ENCODE data around the gene CCDC7. TPM values are rescaled to one million over a fixed set of nuclear protein-coding genes. Genes with fewer than 3 reads are reported as not detected.
"Not testable (repeated sequence)": the region's sequence is repeated elsewhere in the genome, so short reads cannot be mapped to it uniquely, and the experiment has no call there.

The CCDC7 gene
- 4.4 TPM for polyA plus RNA-seq (ENCODE audit: insufficient read length)

DNA sequence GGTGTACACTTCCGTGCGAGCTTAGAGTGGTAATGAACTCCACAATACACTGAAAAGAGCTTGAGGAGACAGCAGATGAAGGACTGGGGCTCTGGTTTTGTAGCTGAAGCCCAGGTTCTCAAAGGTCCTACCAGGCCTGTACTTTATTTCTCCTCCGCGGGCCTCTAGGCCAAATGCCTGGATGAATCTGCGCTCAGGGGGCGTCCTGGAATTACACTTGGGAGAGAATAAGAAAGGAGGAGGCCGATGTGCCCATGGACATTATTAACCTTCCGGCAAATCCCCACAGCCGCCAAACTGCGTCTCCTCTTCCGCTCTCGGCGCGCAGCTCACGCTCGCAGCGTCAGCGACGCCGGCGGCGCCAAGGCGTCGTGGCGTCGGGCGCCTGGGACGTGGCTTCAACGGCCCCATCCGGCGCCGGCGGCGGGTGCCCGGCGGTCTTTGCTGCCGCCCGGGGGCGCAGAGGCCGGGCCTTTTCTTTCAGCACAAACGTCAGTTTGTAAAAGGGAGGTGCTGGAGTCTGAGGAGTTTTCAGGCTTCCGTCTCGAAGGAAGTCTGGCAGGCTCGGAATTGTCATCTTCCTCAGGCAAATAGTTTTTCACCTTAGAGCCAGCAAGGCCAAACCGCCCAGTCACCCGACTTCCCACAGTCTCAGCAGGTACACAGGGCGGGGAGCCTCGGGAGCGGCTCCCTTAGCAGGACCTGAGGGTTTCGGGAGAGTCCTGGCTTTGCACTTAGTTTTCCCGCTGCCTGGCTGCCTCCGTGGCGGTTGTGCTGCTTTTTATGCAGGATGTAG, at the start of gene CCDC7:
CCDC7 (plus strand) TSS at position 401 of the 796 bp plus-strand sequence. CDS start 5,503 bp downstream, outside the sequence.
- DNase-seq: peak; percentile 97

DNA sequence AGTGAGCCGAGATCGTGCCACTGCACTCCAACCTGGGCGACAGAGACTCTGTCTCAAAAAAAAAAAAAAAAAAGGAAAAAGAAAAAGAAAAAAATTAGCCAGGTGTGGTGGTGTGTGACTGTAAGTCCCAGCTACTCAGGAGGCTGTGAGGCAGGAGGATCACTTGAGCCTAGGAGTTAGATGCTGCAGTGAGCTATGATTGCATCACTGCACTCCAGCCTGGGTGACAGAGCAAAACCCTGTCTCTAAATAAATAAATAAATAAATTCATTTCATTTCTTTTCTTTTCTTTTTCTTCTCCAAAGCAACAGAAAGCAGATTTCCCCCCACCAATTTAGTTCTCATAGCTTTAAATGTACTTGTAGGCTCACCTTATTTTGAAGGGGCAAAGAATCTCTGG, 48.8 kb upstream of the CCDC7 start:
- not testable (repeated sequence) for DNase-seq

DNA sequence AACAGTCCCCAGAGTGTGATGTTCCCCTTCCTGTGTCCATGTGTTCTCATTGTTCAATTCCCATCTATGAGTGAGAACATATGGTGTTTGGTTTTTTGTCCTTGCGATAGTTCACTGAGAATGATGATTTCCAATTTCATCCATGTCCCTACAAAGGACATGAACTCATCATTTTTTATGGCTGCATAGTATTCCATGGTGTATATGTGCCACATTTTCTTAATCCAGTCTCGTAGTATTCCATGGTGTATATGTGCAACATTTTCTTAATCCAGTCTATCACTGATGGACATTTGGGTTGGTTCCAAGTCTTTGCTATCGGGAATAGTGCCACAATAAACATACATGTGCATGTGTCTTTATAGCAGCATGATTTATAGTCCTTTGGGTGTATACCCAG, 46.2 kb upstream of the CCDC7 start:
- DNase-seq: not testable (repeated sequence)

DNA sequence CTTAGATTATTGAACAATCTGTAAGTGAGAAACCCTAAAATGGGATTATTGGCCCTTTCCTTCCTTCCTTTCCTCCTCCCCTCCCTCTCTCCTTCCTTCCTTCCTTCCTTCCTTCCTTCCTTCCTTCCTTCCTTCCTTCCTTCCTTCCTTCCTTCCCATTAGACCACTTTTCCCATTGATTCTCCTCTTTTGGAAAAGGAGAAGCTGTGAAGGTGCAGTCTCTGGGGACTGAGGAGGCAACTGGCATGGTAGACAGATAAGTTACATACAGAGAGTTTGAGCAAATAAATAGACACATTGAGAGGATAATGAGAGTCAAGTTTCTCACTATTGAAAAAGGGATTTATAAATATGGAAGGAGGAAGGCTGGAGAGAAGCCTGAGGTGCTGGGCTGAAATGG, 45.0 kb upstream of the CCDC7 start:
- DNase-seq: no peak

DNA sequence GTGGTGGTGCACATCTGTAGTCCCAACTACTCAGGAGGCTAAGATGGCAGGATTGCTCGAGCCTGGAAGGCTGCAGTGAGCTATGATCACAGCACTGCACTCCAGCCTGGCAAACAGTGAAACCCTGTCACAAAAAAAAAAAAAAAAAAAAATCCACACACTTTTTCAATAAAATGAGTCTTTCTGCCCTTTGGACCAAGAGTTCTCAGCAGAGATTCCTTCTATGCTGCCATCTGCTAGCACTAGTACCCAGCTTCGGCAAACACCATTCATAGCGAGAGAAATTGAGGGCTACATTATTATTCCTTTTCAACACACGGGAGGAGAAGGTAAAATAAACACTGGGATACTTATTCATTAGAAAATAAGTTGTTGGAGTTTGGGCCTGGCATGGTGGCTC, 43.4 kb upstream of the CCDC7 start:
- no peak for DNase-seq

DNA sequence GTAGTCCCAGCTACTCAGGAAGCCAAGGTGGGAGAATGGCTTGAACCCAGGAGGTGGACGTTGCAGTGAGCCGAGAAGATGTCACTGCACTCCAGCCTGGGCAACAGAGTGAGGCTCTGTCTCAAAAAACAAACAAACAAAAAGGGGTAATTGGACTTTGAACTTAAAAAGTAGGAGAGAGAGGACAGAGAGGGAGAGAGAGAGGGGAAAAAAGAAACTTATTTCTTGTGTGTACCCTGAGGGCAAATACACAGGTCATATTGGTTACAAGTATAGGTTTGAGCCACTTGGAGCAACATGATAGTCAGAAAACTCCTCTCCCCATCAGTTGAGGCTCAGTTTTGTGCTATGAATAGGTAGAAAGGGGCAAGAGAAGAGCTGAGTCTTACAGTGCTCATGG, 42.8 kb upstream of the CCDC7 start:
- DNase-seq: no peak

DNA sequence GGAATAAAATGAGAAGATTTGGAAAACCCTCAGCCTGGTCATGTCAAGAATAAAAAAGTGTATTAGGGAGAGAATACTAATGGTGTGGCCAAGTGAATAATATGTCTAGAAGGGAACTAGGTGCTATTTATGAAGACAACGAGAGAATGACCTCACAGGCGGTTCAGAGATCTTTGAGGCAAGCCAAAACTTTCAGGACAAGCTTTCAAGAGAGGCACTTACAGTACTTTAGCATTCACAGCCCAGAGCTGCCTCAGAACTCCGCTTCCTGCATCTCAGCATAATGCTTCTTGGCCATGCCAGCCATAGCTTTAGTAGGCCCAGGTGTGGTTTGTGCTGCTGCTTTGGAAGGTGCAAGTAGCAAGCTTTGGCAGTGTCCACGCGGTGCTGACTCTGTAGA, 37.2 kb upstream of the CCDC7 start:
- DNase-seq: no peak

DNA sequence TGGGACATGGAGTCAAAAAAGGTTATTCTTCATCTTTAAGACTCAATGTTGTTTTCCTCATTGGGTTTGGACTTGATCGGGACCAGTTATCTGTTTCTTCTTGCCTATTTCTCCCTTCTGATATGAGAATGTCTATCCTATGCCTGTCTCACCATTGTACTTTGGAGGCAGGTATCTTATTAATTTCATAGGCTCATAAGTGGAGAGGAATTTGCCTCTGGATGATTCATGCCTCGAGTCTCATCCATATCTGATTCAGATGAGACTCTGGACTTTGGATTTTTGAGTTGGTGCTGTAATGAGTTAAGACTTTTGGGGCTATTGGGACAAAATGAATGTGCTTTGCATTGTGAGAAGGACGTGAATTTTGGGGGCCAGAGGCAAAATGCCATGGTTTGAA, 36.2 kb upstream of the CCDC7 start:
- DNase-seq: no peak

DNA sequence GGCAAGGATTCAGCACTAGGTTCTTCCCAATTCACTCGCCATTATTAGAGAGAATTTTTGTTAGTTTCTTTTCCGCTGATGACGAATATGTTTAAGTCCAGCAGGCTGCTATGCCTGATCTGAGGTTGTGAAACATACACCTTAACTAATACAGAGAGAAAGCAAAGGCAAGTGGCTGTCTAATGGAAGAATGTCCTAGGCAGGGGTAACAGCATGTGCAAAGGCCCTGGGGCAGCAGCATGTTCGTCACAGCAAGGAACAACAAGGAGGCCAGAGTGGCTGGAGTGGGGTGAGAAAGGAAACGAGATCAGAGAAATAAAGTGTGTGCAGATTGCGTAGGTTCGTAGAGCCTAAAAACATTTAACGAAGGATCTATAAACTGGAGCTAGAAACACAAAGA, 35.4 kb upstream of the CCDC7 start:
- no peak for DNase-seq

DNA sequence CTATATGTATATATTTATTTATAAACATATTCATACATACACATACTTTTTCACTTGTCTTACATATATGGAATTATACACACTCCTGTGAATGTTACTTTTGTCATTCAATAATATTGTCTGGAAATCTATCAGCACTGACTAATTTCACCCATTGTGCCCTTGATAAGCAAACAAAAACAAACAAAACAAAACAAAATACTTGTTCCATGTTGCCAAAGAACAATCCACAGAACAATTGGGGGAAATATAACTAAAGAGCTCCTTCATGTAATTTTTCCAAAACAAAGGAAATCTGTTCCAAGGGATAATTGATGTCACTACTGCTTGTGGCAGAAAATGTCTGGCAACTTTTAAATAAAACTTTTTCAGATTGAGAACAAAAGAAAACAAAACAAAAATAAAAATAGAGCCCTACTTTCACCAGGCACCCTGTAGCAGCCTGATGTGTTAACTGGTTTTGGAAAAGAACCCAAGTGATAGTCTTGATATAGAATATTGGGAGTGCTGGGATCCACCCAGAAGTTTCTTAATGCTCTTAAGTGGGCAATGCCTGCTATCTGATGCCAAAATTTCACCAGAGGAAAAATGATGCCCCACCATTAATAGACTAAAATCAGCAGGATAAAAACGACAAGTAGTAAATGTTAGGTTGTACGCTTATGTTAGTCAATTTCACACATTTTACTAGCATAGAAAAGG, 34.0 kb upstream of the CCDC7 start:
- no peak for DNase-seq

DNA sequence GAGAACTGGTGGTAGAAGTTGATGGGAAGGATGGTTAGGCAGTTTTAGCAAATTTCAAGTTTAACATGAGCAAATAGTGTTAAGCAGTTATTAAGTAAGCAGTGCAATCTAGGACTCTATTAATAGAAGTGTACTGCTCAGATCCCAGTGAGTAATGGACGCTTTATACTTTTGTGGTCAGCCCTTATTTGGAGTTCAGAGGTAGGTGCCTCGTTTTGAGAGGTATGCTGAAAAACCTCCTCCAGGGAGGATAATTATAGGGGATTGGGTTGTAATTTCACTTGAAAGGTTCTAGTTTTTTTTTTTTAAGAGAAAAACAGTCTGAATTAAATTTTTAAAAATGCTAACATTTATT, 33.5 kb upstream of the CCDC7 start:
- DNase-seq: no peak

DNA sequence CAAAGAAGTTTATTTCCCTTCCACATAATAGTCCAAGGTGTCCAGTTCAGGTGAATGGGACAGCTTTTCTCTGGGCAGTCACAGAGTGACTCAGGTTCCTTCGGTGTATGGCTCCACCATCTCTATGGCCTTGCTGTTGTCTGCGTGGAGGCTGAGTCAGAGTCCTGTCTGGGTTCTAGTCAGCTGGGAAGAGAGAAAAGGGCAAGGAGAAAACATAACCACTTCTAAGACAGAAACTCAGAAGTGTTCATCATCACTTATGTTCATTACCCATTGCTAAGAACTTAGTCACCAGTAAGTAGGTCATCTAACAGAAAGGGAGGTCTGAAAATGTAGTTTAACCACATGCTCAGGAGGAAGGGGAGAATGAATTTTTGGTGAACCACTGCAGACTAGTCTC, 32.4 kb upstream of the CCDC7 start:
- DNase-seq: no peak

DNA sequence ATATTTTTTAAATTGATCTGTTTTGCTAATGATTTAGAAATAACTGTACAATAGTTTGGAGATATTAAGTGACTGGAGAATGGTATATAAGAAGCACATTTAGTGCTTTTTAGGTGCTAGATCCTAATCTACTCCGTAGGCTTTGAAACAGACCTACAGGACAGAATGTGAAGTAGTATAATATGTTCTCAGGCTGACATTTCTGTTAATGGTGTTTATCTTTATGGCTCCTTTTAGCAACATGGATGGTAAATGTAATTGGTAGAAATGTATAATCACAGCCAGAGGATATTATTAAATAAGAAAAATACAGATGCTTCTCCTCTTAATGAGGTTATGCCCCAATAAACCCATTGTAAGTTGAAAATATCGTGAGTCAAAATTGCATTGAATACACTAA, 30.6 kb upstream of the CCDC7 start:
- DNase-seq: no peak

DNA sequence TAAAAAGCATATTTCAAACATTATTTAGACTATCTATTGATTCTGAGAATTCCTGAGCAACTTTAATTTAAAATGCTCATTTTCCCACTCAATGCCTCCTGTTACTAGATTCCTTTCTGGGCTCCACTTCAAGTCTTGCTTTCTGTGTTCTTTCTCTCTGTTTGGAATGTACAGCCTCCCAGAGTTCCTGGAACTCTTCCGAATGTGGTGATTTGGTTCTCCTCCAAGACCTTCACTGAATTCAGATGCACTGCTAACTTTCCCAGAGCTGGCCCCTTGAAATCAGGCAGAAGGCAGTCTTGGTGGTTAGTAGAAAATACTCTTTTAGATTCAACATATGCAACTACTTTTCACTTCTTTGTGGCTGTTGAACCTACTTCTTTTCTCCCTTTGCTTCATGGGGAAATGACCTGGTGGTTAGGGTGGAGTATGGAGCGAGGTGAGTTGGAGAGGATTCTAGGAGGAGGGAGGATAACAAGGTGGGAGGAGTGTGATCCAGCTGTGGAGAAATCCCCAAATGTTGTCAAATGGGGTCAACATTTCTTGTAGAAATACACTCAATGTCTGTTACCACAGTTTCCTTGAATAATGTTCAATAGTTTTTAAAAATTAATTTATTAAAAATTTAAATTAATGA, 27.9 kb upstream of the CCDC7 start:
- DNase-seq: peak; percentile 90

DNA sequence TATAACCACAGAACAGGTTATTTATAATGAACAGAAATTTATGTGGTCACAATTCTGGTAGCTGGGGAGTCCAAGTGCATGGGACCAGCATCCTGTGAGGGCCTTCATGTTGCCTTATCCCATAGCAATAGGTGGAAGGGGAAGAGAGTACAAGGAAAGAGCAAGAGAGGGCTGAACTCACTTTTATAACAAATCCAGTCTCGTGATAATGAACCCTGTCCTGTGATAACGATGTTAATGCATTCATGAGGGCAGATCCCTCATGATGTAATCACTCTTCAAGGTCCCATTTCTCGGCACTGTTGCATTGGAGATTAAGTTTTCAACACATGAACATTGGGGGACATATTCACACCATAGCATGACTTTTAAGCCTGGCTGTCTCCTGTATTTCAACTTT, 27.4 kb upstream of the CCDC7 start:
- no peak for DNase-seq

DNA sequence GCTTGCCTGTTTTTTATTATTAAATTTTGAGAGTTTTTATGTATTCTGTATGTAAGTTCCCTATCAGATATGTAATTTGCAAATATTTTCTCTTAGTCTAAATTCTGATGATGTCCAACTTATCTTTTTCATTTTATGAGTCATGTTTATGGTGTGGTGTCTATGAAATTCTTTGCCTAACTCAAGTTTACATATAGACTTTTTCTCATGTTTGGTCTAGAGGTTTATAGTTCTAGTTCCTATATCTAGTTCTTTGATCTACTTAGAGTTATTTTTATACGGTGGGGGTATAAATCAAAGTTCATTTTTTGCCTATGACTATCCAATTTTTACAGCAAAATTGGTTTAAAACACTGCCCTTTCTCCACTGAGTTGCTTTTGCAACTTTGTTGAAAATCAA, 26.3 kb upstream of the CCDC7 start:
- no peak for DNase-seq

DNA sequence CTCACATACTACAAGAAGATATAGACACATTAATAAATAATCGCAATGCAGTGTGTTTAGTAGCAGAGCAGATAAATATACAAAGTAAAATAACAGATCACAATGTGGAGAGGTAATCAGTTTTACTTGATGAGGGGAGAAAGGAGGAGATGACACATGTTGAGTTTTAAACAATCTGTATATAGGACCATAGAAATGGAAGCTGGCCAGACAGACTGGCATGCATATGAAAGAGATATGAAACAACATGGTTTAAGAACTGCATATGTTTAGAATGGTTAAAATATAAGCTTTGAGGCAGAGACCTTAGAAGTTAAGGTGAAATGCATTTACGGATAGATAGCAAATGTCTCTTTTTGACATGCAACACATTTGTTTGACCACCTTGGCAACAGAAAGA, 19.8 kb upstream of the CCDC7 start:
- no peak for DNase-seq

DNA sequence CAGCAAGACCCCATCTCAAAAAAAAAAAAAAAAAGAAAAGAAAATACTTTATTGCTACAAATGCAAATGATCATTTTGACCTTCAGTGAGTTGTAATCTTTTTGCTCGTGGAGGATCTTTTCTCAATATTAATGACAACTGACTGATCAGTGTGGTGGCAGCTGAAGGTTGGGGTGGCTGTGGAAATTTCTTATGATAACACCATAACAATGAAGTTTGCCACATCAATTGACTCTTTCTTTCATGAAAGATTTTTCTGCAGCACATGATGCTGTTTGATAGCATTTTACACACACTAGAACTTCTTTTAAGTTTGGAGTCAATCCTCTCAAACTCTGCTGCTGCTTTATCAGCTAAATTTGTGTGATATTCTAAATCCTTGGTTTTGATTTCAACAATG, 12.4 kb upstream of the CCDC7 start:
- no peak for DNase-seq

DNA sequence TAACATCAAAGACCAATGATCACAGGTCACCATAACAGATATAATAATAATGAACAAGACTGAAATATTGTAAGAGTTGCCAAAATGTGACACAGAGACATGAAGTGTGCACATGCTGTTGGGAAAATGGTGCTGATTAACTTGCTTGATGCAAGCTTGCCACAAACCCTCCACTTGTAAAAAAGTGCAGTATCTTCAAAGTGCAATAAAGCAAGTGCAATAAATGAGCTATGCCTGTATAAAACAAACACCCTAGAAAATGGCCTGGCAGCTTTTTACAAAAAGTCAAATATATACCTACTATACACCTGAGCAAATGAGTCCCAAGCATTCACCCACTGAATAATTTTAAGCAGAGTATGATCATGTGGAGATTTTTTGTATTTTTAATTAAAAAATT, 9.7 kb upstream of the CCDC7 start:
- no peak for DNase-seq

DNA sequence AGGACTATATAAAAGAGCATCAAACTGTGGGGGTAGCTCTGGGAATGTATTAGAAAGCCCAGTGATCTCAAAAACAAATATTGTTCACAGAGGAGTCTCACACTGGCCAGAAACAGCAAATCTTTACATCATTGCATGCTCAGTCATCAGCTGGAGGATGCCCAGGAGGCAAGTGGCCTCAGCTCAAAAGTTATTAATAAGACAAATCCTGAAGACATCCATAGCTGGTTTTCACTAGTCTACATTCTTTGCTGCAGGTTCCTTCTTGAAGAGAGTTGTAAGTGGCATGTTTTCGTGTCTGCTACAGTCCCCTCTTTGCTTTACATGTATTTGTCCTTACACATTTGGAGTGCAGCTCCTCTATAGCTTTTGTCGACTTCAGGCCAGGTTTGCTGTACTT, 8.6 kb upstream of the CCDC7 start:
- DNase-seq: no peak

DNA sequence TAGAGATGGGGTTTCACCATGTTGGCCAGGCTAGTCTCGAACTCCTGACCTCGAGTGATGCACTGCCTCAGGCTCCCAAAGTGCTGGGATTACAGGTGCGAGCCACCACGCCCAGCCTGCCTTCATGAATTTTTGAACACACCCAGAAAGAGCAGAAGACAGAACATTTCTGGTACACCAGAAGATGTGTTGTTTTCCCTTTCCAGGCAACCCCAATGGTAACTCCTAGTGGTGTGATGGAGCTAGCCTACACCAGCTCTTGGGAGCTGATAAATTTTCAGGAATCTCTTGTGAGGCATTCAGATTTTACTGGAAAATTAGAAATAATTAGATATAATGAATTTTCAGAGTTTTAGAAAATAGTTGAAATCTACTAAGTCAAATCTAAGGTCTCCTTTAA, 904 bp upstream of the CCDC7 start:
- no peak for DNase-seq

DNA sequence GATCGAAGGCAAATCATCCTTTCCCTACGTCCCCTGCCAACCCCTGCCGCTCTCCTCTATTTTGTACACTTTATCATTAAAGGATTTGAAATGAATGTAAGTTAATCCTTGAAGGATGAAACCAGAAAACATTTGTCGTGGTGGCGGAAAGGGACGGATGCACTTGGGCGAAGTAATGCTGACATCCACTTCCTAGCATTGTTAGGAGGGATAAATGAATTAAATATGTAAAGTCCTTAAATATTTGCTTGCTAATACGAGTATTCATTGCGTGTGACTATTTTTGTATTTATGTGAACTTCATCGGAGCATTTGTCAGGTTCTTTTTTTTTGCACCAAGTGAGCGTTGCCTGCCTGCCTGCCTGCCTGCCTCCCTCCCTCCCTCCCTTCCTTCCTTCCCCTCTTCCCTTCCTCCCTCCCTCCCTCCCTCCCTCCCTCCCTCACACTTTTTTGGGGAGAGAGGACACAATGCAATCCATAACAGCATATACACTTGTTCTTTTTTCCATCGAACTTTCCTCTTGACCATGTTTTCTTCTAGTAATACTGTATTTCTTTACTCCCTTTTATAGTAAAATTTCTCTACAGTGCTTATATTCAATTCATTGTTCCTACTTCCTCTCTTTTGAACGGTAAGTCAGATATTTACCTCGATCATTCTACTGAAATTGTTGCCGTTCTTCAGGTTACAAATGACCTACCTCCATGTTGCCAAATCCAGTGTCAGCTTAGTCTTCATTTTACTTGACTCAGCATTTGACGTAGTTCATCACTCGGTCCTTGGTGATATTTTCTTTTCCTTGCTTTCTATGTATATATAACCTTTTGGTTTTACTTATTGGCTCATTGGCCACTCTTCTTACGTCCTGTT, 831 bp downstream of the CCDC7 start:
- peak; percentile 63 for DNase-seq

DNA sequence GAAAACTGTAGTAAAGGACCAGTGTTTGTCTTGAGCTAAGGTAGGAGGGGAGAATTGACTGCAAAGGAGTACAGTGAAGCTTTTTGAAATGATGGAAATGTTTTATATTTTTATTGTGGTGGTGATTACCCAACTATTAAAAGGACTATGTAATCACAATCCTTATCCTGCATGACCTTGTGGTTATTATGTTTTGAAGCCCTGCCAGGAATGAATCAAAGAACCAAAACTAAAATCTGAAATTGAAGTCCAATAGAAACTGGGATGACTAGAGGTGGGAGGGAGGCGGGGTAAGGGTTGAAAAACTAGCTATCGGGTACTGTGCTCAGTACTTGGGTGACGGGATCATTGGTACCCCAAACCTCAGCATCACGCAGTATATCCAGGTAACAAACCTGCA, 8.2 kb downstream of the CCDC7 start:
- no peak for DNase-seq
